Keratinocyte (primary cell): ENCODE data around the gene PIGQ. TPM values are rescaled to one million over a fixed set of nuclear protein-coding genes. Genes with fewer than 3 reads are reported as not detected.

ENCODE experiments used
- DNase-seq: peaks from one replicate; pipeline ENCODE4 v3.0.0-alpha.2; 2011; ENCODE audit warnings: low read depth, missing footprints, low spot score
- FAIRE-seq: peaks from 2 replicates; lab custom pipeline; 2011; peaks lifted over from hg19 to GRCh38; lab: Jason Lieb, UNC
- H2AFZ ChIP-seq: 2 replicates; pipeline ENCODE4 v1.6.0; 2012; ENCODE audit warnings: low read length, control low read depth, inconsistent platforms; ENCODE audit not compliant: control insufficient read depth
- H3K27ac ChIP-seq: 2 replicates; pipeline ENCODE4 v1.5.1; 2011; ENCODE audit warnings: low read length; ENCODE audit not compliant: control insufficient read depth, insufficient read depth
- H3K27me3 ChIP-seq: 3 replicates; pipeline ENCODE4 v1.6.0; 2011; ENCODE audit warnings: low read length; ENCODE audit not compliant: control insufficient read depth, insufficient read depth; ENCODE audit errors: extremely low read depth
- H3K36me3 ChIP-seq, 2 experiments: 2 replicates in 1 of 2; 3 replicates in 1 of 2; pipeline ENCODE4 v1.5.1; 2011; ENCODE audit warnings: low read length in 2 of 2, mild to moderate bottlenecking in 1 of 2; ENCODE audit not compliant: control insufficient read depth in 2 of 2, insufficient read depth in 2 of 2; ENCODE audit errors: extremely low read depth in 1 of 2
- H3K4me1 ChIP-seq: 3 replicates; pipeline ENCODE4 v1.5.1; 2011; ENCODE audit warnings: low read length; ENCODE audit not compliant: control insufficient read depth, insufficient read depth; ENCODE audit errors: extremely low read depth
- H3K4me2 ChIP-seq: 3 replicates; pipeline ENCODE4 v1.6.0; 2011; ENCODE audit warnings: low read depth, low read length; ENCODE audit not compliant: control insufficient read depth, insufficient read depth; ENCODE audit errors: extremely low read depth
- H3K4me3 ChIP-seq, 3 experiments: fragments of 200-600 bp in 1 of 3; sonication (generic) in 1 of 3; 2 replicates in 2 of 3; 3 replicates in 1 of 3; pipeline ENCODE4 v1.5.1; 2011 to 2016; ENCODE audit warnings: low read length in 3 of 3, mild to moderate bottlenecking in 3 of 3, control low read depth in 2 of 3, inconsistent platforms in 1 of 3, low read depth in 1 of 3, mixed read lengths in 1 of 3, mixed run types in 1 of 3, moderate library complexity in 1 of 3; ENCODE audit not compliant: control insufficient read depth in 2 of 3, insufficient read depth in 2 of 3; ENCODE audit errors: extremely low read depth in 1 of 3
- H3K79me2 ChIP-seq: 2 replicates; pipeline ENCODE4 v1.6.0; 2012; ENCODE audit warnings: low read length; ENCODE audit not compliant: control insufficient read depth, insufficient read depth
- H3K9ac ChIP-seq: 3 replicates; pipeline ENCODE4 v1.6.0; 2011; ENCODE audit warnings: low read length; ENCODE audit not compliant: control insufficient read depth, insufficient read depth; ENCODE audit errors: extremely low read depth
- H3K9me1 ChIP-seq: 3 replicates; pipeline ENCODE4 v1.6.0; 2011; ENCODE audit warnings: low read length; ENCODE audit not compliant: control insufficient read depth, insufficient read depth; ENCODE audit errors: extremely low read depth
- H3K9me3 ChIP-seq: 2 replicates; pipeline ENCODE4 v1.5.1; 2012; ENCODE audit warnings: low read depth, low read length; ENCODE audit not compliant: control insufficient read depth
- H4K20me1 ChIP-seq: 3 replicates; pipeline ENCODE4 v1.6.0; 2011; ENCODE audit warnings: low read length; ENCODE audit not compliant: control insufficient read depth, insufficient read depth; ENCODE audit errors: extremely low read depth
- EZH2 ChIP-seq: IDR thresholded peaks from one replicate; pipeline ENCODE4 v1.6.1; 2012; ENCODE audit warnings: inconsistent platforms, mild to moderate bottlenecking, low read length, moderate library complexity
- dilution Hi-C: fragments of 300-500 bp; cut with MboI; formaldehyde crosslinking; loops from one replicate; pipeline ENCODE4 v1.7.0; 2020; ENCODE audit warnings: low sequenced_read_pairs; ENCODE audit not compliant: extremely low pct_ligation_motif_present
- polyA plus RNA-seq, 5 experiments: library from polyadenylated mRNA; depleted of rRNA in 3 of 5; stranded (reverse) in 3 of 5; stranded (forward) in 1 of 5; unstranded in 1 of 5; fragments of >200 nt; gene quantifications; 1 replicate in 1 of 5; 2 replicates in 3 of 5; 3 replicates in 1 of 5; pipeline versions ENCODE4 v1.2.1 to v1.2.3, GENCODE V29; 2011 to 2012; ENCODE audit warnings: missing spikeins in 2 of 5, low read depth in 1 of 5, low replicate concordance in 1 of 5
- TF ChIP-seq, protein P1 (sequence below), 3 experiments: IDR thresholded peaks in 1 of 3; conservative IDR thresholded peaks in 1 of 3; optimal IDR thresholded peaks in 1 of 3; 2 replicates in 2 of 3; 3 replicates in 1 of 3; pipeline versions ENCODE3 to v1.5.1; 2011; ENCODE audit warnings: low read length in 3 of 3, mild to moderate bottlenecking in 3 of 3, moderate library complexity in 2 of 3, control low read depth in 1 of 3, inconsistent platforms in 1 of 3; ENCODE audit not compliant: insufficient read depth in 2 of 3; ENCODE audit errors: extremely low read depth in 1 of 3

PIGQ gene
- polyA plus RNA-seq, 1 donor (not counting 4 experiments of a cell fraction or from before 2014, with no cell fraction given): 11.2 TPM

DNA sequence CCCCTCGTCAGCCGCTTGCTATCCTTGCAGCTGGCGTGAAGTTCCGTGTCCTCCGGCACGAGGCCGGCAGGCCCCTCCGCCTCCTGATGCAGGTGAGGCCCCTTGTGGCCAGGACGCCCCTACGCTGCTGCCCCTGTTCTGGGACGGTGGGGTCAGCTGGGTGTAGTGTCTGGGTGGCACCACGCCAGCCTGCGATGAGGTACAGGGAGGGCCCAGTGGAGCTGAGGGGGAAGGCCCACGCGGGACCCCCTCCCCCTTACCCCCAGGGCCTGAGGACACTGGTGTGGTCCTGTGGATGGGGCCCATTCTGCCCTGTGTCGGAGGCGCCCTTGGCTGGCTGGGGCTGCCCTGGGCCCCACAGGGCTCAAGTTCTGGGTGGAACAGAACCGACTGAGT, 12.4 kb downstream of the PIGQ start:
- Histone ChIP-seq H3K9me1 (no peaks in the 10 kb centered on the region), H3K4me3 (no peak overlapping the region), H3K27ac (no peak overlapping the region), H3K9me3 (no peaks in the 10 kb centered on the region), H4K20me1 (peaks cover 2% of the 10 kb centered on the region), H3K4me2 (no peak overlapping the region), H3K27me3 (peaks cover 3% of the 10 kb centered on the region), H3K4me1 (peaks cover under 1% of the 10 kb centered on the region), H3K36me3 (peaks cover 0 to 4% of the 10 kb centered on the region in 2 experiments), H3K79me2 (no peaks in the 10 kb centered on the region), H2AFZ (no peak overlapping the region), H3K9ac (no peak overlapping the region)
- FAIRE-seq (no peak), DNase-seq (no peak)
- dilution Hi-C loops: no loop called here
- TF ChIP-seq, protein P1, sequence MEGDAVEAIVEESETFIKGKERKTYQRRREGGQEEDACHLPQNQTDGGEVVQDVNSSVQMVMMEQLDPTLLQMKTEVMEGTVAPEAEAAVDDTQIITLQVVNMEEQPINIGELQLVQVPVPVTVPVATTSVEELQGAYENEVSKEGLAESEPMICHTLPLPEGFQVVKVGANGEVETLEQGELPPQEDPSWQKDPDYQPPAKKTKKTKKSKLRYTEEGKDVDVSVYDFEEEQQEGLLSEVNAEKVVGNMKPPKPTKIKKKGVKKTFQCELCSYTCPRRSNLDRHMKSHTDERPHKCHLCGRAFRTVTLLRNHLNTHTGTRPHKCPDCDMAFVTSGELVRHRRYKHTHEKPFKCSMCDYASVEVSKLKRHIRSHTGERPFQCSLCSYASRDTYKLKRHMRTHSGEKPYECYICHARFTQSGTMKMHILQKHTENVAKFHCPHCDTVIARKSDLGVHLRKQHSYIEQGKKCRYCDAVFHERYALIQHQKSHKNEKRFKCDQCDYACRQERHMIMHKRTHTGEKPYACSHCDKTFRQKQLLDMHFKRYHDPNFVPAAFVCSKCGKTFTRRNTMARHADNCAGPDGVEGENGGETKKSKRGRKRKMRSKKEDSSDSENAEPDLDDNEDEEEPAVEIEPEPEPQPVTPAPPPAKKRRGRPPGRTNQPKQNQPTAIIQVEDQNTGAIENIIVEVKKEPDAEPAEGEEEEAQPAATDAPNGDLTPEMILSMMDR (optimal IDR thresholded peaks at IDR 0.05 in 1 of 3, IDR thresholded peaks at IDR 0.05 in 1 of 3, conservative IDR thresholded peaks at IDR 0.05 in 1 of 3; ENCODE audit: extremely low read depth in 1 of 3, insufficient read depth in 2 of 3, low read length in 3 of 3): no peak
- TF ChIP-seq EZH2: no peak

DNA sequence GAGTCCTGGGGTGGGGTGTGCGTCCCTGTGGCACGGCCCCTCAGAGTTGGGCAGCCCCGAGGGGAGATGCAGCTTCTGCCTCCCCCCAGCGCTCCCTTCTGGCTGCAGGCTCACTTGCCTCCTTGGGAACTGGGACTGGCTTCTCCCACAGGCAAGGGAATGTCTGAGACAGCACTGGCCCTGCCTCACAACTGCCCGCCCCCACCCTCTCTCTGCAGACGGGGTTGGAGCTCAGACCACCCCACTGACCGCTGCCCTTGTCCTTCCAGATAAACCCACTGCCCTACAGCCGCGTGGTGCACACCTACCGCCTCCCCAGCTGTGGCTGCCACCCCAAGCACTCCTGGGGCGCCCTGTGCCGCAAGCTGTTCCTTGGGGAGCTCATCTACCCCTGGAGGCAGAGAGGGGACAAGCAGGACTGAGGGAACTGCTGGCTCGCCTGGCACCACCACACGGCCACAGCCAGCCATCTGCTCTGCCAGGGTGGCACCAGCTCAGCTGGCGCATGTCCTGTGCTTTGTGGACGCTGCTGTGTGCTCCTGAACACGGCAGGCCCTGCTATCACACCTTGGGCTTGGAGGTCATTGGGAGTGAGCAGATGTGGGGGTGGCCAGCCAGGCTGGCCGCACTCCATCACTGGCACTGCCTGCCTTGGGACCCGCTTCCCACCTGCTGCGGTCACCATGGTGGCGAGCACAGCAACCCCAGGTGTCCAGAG, 13.0 kb downstream of the PIGQ start:
- no peak overlapping the region for H3K9ac ChIP-seq
- FAIRE-seq: no peak
- dilution Hi-C loops: no loop called here
- TF ChIP-seq EZH2: no peak
- TF ChIP-seq, protein P1 (optimal IDR thresholded peaks at IDR 0.05 in 1 of 3, IDR thresholded peaks at IDR 0.05 in 1 of 3, conservative IDR thresholded peaks at IDR 0.05 in 1 of 3; ENCODE audit: extremely low read depth in 1 of 3, insufficient read depth in 2 of 3, low read length in 3 of 3): no peak
- peaks cover 6% of the 10 kb centered on the region for H3K4me1 ChIP-seq
- peaks cover 0 to 4% of the 10 kb centered on the region in 2 experiments for H3K36me3 ChIP-seq
- no peak overlapping the region for H3K27ac ChIP-seq
- no peak overlapping the region for H3K4me3 ChIP-seq
- H3K9me1 ChIP-seq: no peaks in the 10 kb centered on the region
- H3K9me3 ChIP-seq: no peaks in the 10 kb centered on the region
- DNase-seq: no peak
- no peak overlapping the region for H3K4me2 ChIP-seq
- H4K20me1 ChIP-seq: peaks cover 2% of the 10 kb centered on the region
- H2AFZ ChIP-seq: no peak overlapping the region
- no peaks in the 10 kb centered on the region for H3K79me2 ChIP-seq
- peaks cover 3% of the 10 kb centered on the region for H3K27me3 ChIP-seq
